ENCODE data around the gene CEMP1.

Gene CEMP1

GRCh38 chr16:2480948-2481347 lies 50.3 kb downstream of the CEMP1 start:
- intact Hi-C loops (cut with DNase I): no loop called here
- no peak for DNase-seq

All from head of caudate nucleus (tissue), 42 donors.